Upper lobe of right lung (tissue), 1 donor: ENCODE data around the gene TARS1. TPM values are rescaled to one million over a fixed set of nuclear protein-coding genes. Genes with fewer than 3 reads are reported as not detected.

Experiments used
- ATAC-seq: fragments of 200-7000 bp; cut with Tn5 transposase; one replicate; pipeline ENCODE4 v1.9.1; 2020; ENCODE audit warnings: mild to moderate bottlenecking, moderate library complexity
- DNase-seq: peaks from one replicate; pipeline ENCODE4 v3.0.0-alpha.2; 2020
- H3K27ac ChIP-seq: fragments of 200-600 bp; one replicate; pipeline ENCODE4 v1.8.0; 2022
- H3K27me3 ChIP-seq: fragments of 200-600 bp; one replicate; pipeline ENCODE4 v1.8.0; 2022; ENCODE audit warnings: mild to moderate bottlenecking
- H3K36me3 ChIP-seq: fragments of 200-600 bp; one replicate; pipeline ENCODE4 v1.8.0; 2022
- H3K4me1 ChIP-seq: fragments of 200-600 bp; one replicate; pipeline ENCODE4 v1.8.0; 2022
- H3K4me3 ChIP-seq: fragments of 200-600 bp; one replicate; pipeline ENCODE4 v1.8.0; 2022; ENCODE audit warnings: mild to moderate bottlenecking
- H3K9me3 ChIP-seq: fragments of 200-600 bp; one replicate; pipeline ENCODE4 v1.8.0; 2022
- intact Hi-C: fragments of 100-400 bp; cut with DNase I; formaldehyde crosslinking; loops from one replicate; pipeline ENCODE4 v1.11.0; 2022
- total RNA-seq: library from RNA; stranded (reverse); fragmentation: NEBNext Ultra II Directional; extraction: Animal tissue kit (Norgen Biotek cat#: 25700); gene quantifications from one replicate; pipeline ENCODE4 v1.2.1, GENCODE V29; 2021
- TF ChIP-seq, protein P1 (sequence below): fragments of 200-600 bp; IDR thresholded peaks from one replicate; pipeline ENCODE4 v1.8.0; 2022; ENCODE audit warnings: antibody characterized with exemption
- donor health status: DM: no; HTN: yes; CAD: no; lungs with severe emphysema.

TARS1 gene
- total RNA-seq, 1 donor from 2014 or later: 92.5 TPM

DNA sequence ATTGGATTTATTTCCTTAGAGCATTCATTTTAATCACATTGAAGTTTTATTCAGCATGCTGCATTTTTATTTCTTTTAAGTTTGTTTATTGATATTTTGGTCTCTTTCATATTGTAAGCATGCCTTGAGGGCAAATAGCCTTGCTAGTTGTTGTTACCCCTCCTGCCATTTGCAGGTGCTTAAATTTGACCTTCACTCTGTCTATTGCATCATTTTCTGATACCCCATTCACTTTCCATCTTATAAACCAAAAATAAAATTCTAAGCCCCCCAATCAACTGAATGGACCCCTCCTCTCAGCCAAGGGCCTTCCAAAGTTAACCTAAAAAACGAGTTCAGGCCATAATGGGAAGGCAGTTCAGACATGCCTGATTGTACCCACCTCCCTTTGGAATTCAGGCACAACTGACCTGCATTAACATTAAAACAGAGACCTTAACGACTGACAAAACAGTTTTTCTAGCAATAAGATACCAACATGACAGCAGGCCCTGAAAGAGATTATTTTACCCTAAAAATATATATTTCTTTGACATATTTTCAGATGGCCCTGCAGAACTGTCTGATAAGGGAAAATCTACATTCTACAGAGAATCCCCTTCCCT lies 32.1 kb downstream of the TARS1 start:
- no peaks in the 10 kb centered on the region for H3K9me3 ChIP-seq
- no peaks in the 10 kb centered on the region for H3K27me3 ChIP-seq
- intact Hi-C loops: no loop called here
- peaks cover 56% of the 10 kb centered on the region for H3K36me3 ChIP-seq
- no peak overlapping the region for H3K27ac ChIP-seq
- TF ChIP-seq, protein P1, sequence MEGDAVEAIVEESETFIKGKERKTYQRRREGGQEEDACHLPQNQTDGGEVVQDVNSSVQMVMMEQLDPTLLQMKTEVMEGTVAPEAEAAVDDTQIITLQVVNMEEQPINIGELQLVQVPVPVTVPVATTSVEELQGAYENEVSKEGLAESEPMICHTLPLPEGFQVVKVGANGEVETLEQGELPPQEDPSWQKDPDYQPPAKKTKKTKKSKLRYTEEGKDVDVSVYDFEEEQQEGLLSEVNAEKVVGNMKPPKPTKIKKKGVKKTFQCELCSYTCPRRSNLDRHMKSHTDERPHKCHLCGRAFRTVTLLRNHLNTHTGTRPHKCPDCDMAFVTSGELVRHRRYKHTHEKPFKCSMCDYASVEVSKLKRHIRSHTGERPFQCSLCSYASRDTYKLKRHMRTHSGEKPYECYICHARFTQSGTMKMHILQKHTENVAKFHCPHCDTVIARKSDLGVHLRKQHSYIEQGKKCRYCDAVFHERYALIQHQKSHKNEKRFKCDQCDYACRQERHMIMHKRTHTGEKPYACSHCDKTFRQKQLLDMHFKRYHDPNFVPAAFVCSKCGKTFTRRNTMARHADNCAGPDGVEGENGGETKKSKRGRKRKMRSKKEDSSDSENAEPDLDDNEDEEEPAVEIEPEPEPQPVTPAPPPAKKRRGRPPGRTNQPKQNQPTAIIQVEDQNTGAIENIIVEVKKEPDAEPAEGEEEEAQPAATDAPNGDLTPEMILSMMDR: no peak
- ATAC-seq (no peak), DNase-seq (no peak)
- no peak overlapping the region for H3K4me3 ChIP-seq
- no peaks in the 10 kb centered on the region for H3K4me1 ChIP-seq

DNA sequence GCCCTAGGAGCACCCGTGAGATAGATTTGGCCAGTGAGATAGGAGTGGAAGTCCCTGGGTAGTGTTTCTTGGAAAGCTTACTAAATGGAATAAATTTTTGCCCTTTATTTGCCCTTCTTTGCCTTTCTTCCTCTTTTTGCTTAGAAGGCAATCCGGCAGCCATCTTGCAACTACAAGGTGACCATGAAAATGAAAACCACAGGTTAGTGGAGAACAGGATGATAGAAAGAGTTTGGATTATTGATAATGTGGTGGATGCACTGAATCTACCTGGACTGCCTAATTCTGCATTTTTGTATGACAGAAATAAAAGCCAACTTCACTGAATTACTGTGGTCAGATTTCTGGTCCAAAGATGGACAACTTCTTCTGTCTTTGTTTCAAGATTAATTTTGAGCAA lies 33.2 kb downstream of the TARS1 start:
- no peak overlapping the region for H3K4me3 ChIP-seq
- H3K9me3 ChIP-seq: no peaks in the 10 kb centered on the region
- H3K36me3 ChIP-seq: peaks cover 45% of the 10 kb centered on the region
- H3K4me1 ChIP-seq: no peaks in the 10 kb centered on the region
- H3K27me3 ChIP-seq: no peaks in the 10 kb centered on the region
- H3K27ac ChIP-seq: no peak overlapping the region
- DNase-seq (no peak), ATAC-seq (no peak)
- TF ChIP-seq, protein P1: no peak
- intact Hi-C loops: no loop called here

DNA sequence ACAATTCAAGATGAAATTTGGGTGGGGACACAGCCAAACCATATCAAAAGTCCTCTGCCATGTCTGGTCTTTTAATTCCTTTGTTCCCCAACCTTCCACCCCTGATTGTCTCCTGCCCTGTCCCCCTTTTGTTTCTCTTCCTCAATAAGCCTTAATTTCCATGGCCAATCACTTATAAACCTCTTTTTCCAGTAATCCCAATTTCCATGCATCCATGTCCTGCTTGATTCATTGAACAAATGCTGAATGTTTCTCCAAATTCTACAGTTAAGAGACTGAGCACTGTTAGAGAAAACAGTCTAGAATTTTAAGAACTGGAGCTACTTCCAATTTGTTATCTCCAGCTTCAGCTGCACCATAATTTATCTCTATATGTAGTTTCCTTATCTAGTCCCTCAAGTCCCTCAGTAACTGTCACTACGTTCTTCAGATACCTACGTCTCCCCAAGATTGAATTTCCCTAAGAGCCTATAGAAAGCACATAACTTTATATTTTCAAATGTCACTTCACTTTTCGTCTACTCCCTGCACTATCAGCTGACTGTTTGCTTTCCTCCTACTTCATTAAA lies 34.2 kb downstream of the TARS1 start:
- H3K36me3 ChIP-seq: peaks cover 37% of the 10 kb centered on the region
- H3K4me1 ChIP-seq: no peaks in the 10 kb centered on the region
- H3K27me3 ChIP-seq: no peaks in the 10 kb centered on the region
- no peak overlapping the region for H3K27ac ChIP-seq
- no peak overlapping the region for H3K4me3 ChIP-seq
- TF ChIP-seq, protein P1: no peak
- intact Hi-C loops: no loop called here
- H3K9me3 ChIP-seq: no peaks in the 10 kb centered on the region
- ATAC-seq: no peak
- DNase-seq: no peak

DNA sequence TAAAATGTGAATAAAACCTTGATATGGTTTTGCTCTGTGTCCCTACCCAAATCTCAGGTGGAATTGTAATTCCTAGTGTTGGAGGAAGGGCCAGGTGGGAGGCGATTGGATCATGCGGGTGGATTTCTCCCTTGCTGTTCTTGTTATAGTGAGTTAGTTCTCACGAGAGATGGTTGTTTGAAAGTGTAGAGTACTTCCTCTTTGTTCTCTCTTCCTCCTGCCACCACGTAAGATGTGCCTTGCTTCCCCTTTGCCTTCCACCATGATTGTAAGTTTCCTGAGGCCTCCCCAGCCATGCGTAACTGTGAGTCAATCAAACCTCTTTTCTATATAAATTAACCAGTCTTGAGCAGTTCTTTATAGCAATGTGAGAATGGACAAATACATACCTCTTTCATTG lies 34.9 kb downstream of the TARS1 start:
- H3K9me3 ChIP-seq: no peaks in the 10 kb centered on the region
- H3K36me3 ChIP-seq: peaks cover 31% of the 10 kb centered on the region
- no peaks in the 10 kb centered on the region for H3K4me1 ChIP-seq
- no peaks in the 10 kb centered on the region for H3K27me3 ChIP-seq
- DNase-seq (no peak), ATAC-seq (no peak)
- intact Hi-C loops: no loop called here
- no peak overlapping the region for H3K4me3 ChIP-seq
- no peak overlapping the region for H3K27ac ChIP-seq
- TF ChIP-seq, protein P1: no peak

DNA sequence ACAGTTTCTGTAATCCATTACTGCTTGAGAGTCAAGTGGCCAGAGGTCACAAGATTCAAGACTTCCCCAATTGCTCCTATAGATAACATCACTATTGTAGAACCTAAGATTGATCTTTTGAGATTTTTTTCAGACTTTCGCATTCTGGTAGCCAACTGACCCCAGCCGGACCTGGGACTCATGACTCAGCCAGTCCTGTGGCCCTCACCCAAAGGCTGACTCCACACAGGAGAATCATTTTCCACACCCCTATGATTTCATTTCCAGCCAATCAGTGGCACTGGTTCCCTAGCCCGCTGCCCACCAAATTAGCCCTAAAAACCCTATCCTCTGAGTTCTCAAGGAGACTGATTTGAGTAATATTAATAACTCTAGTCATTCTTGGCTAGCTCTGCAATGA lies 36.2 kb downstream of the TARS1 start:
- H3K36me3 ChIP-seq: peaks cover 25% of the 10 kb centered on the region
- H3K9me3 ChIP-seq: no peaks in the 10 kb centered on the region
- no peak overlapping the region for H3K4me3 ChIP-seq
- no peak overlapping the region for H3K27ac ChIP-seq
- H3K4me1 ChIP-seq: no peaks in the 10 kb centered on the region
- intact Hi-C loops: no loop called here
- DNase-seq: no peak
- H3K27me3 ChIP-seq: no peaks in the 10 kb centered on the region
- TF ChIP-seq, protein P1: no peak
- ATAC-seq: no peak
